ENCODE data around the gene CDIPT. TPM values are rescaled to one million over a fixed set of nuclear protein-coding genes. Genes with fewer than 3 reads are reported as not detected.
"Not testable (repeated sequence)": the region's sequence is repeated elsewhere in the genome, so short reads cannot be mapped to it uniquely, and the experiment has no call there.

The CDIPT gene
- total RNA-seq, result 75.4 TPM
- long read RNA-seq, transcript CDIPT-201 (6 exons, 2,353 nt), result major isoform, 141 of 180 reads
- long read RNA-seq, transcript CDIPT-206 (6 exons, 1,015 nt), result minor isoform, 9 of 180 reads
- long read RNA-seq, partial matches to known transcripts, result 17 of 180 reads
- long read RNA-seq, other reads (novel, unspliced or antisense), result 9 of 180 reads

- Histone ChIP-seq H3K27me3 (ENCODE audit: low read depth) (no peaks in the 10 kb centered on the region), H3K27ac (peak within 1 kb of the TSS; percentile 97), H3K4me1 (peaks cover 17% of the 10 kb centered on the region), H3K36me3 (peaks cover 34% of the 10 kb centered on the region), H3K4me3 (peak within 1 kb of the TSS; percentile 91), H3K9me3 (no peaks in the 10 kb centered on the region)
- DNase-seq (peak; percentile 96), ATAC-seq (peak; percentile 98 to 99)
- intact Hi-C loops (cut with DNase I), result no loop called here
- TF ChIP-seq CTCF (IDR thresholded peaks at IDR 0.05), result peak; percentile 56
These were observed at the start of gene CDIPT for GRCh38 chr16:29862884-29863668. TSS of gene CDIPT (minus strand) at chr16:29863226. CDS start at chr16:29862857, 369 bp downstream.

- no peak for DNase-seq
- no peak for TF ChIP-seq CTCF (IDR thresholded peaks at IDR 0.05)
- Histone ChIP-seq H3K9me3 (no peaks in the 10 kb centered on the region), H3K4me3 (no peak overlapping the region), H3K36me3 (peaks cover 25% of the 10 kb centered on the region), H3K27me3 (ENCODE audit: low read depth) (no peaks in the 10 kb centered on the region), H3K27ac (no peak overlapping the region), H3K4me1 (no peaks in the 10 kb centered on the region)
- intact Hi-C loops (cut with DNase I), result no loop called here
- ATAC-seq, result no peak
These were observed 49.1 kb upstream of the CDIPT start for GRCh38 chr16:29912087-29912486.

- Histone ChIP-seq H3K9me3 (no peaks in the 10 kb centered on the region), H3K27ac (no peak overlapping the region), H3K27me3 (ENCODE audit: low read depth) (no peaks in the 10 kb centered on the region), H3K36me3 (peaks cover 20% of the 10 kb centered on the region), H3K4me3 (no peak overlapping the region), H3K4me1 (no peaks in the 10 kb centered on the region)
- TF ChIP-seq CTCF (IDR thresholded peaks at IDR 0.05), result no peak
- ATAC-seq (no peak), DNase-seq (no peak)
- intact Hi-C loops (cut with DNase I), result no loop called here
These were observed 48.6 kb upstream of the CDIPT start for GRCh38 chr16:29911676-29912010.

GRCh38 chr16:29910819-29911675, 48.0 kb upstream of the CDIPT start:
- Histone ChIP-seq H3K4me1 (no peaks in the 10 kb centered on the region), H3K9me3 (no peaks in the 10 kb centered on the region), H3K4me3 (no peak overlapping the region), H3K27me3 (ENCODE audit: low read depth) (no peaks in the 10 kb centered on the region), H3K27ac (no peak overlapping the region), H3K36me3 (peaks cover 16% of the 10 kb centered on the region)
- ATAC-seq, result peak in 1 of 2 donors; percentile 23
- no peak for DNase-seq
- TF ChIP-seq CTCF (IDR thresholded peaks at IDR 0.05), result no peak
- intact Hi-C loops (cut with DNase I), result no loop called here

GRCh38 chr16:29909851-29910250, 46.8 kb upstream of the CDIPT start:
- ATAC-seq; H3K4me1 ChIP-seq; H3K27ac ChIP-seq; H3K27me3 ChIP-seq (ENCODE audit: low read depth); H3K36me3 ChIP-seq; H3K4me3 ChIP-seq; DNase-seq; intact Hi-C loops (cut with DNase I); H3K9me3 ChIP-seq: not testable (repeated sequence)
